Measurements from ENCODE around the gene MAP3K12.
"Not testable (repeated sequence)": the region's sequence is repeated elsewhere in the genome, so short reads cannot be mapped to it uniquely, and the experiment has no call there.

Gene MAP3K12

DNA sequence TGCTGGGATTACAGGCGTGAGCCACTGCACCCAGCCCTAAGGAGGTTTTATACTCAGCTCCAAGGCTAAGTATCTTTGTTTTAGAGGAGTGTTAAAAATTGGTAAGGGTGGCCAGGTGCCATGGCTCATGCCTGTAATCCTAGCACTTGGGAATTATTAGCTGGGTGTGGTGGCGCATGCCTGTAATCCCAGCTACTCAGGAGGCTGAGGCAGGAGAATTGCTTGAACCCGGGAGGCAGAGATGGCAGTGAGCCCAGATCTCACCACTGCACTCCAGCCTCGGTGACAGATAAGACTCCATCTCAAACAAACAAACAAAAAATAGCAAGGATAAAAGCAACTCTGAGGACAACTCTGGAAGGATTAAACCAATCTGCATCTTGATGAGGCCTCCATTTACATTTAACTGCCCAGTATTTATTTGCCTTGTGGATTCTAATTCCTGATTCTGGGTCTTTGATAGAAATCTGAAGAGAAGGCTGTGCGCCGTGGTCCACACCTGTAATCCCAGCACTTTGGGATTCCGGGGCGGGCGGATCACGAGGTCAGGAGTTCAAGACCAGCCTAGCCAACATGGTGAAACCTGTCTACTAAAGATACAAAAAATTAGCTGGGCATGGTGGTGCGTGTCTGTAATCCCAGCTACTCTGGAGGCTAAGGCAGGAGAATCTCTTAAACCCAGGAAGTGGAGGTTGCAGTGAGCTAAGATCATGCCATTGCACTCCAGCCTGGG, 54.5 kb downstream of the MAP3K12 start:
- in situ Hi-C loops (cut with MboI; ENCODE audit: low sequenced_read_pairs): not testable (repeated sequence)

GRCh38 chr12:53443955-53444354, 55.3 kb downstream of the MAP3K12 start:
- in situ Hi-C loops (cut with MboI; ENCODE audit: low sequenced_read_pairs): no loop called here

- in situ Hi-C loops (cut with MboI; ENCODE audit: low sequenced_read_pairs): no loop called here
Observed at GRCh38 chr12:53441040-53441833, 58.0 kb downstream of the MAP3K12 start, which contains the start of gene PRR13. PRR13 (plus strand) TSS chr12:53441734; CDS start chr12:53442715, 981 bp downstream.

- in situ Hi-C loops (cut with MboI; ENCODE audit: low sequenced_read_pairs): not testable (repeated sequence)
Observed at GRCh38 chr12:53439582-53439981, 59.7 kb downstream of the MAP3K12 start.

GRCh38 chr12:53435326-53435725, 63.9 kb downstream of the MAP3K12 start:
- in situ Hi-C loops (cut with MboI; ENCODE audit: low sequenced_read_pairs): not testable (repeated sequence)

- in situ Hi-C loops (cut with MboI; ENCODE audit: low sequenced_read_pairs): no loop called here
Observed at GRCh38 chr12:53431187-53431586, 68.1 kb downstream of the MAP3K12 start.

DNA sequence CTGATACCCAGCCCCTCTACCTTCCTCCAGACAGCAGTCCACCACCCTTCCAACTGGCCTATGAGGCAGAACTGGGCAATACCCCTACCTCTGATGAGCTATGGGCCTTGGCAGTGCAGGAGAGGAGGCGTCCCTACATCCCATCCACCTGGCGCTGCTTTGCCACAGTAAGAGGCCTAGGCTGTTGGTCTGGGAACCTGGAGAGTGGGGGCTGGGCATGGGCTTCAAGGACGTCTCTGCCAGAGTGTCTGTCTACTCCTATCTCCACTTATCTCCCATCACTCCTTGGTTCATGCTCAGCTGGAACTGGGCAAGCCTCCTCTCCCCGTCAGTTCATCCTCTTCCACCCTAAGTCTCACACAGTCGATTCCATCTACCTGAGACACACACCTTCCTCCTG, 69.1 kb downstream of the MAP3K12 start:
- in situ Hi-C loops (cut with MboI; ENCODE audit: low sequenced_read_pairs): no loop called here

All from HL-60/S4 treated with phorbol 12-myristate 13-acetate at 8.2 ng/mL for 4 days and 3 days (cell line).